Cardiac fibroblast (primary cell): ENCODE results near the gene SLC30A7.
A peak's percentile ranks its signal among the peaks of the same experiment; 100 is the strongest.

Source experiments
- DNase-seq, 2 donors: peaks; one replicate each; pipeline versions ENCODE4 v3.0.0 to v3.0.0-alpha.2; 2010; ENCODE audit warnings: low read depth in 2 of 2
- H3K4me3 ChIP-seq, 2 donors: replicated peaks in 1 of 2; 1 replicate in 1 of 2; 2 replicates in 1 of 2; pipeline ENCODE4 v1.5.1; 2011; ENCODE audit warnings: low read depth in 2 of 2, low read length in 2 of 2, mild to moderate bottlenecking in 2 of 2, moderate library complexity in 1 of 2
- CTCF ChIP-seq: IDR thresholded peaks from one replicate; pipeline ENCODE4 v1.5.1; 2011; ENCODE audit warnings: low read depth, mild to moderate bottlenecking, low read length, inconsistent platforms

SLC30A7 gene

DNA sequence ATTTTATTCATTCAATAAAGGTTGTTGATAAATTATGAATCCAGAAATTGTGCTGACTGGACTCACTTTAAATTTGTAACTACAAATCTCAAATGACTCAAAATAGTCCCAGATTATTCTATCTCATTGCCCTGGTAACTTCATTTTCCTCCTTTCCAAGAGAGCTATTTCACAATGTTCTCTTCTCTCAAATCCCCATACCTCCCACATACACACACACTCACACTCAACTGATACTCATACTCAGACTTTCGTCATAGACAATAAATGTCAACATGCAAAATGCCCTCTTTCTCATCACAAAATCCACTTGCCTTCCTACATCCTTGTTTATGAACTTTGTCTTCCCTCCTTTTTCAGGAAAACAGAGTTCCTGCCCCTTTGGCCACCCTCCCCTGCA lies 34.5 kb upstream of the SLC30A7 start:
- H3K4me3 ChIP-seq, result no peak overlapping the region
- TF ChIP-seq CTCF, result no peak
- peak; percentile 81 to 84 for DNase-seq

- TF ChIP-seq CTCF, result no peak
- peak; percentile 59 to 71 for DNase-seq
Measured at GRCh38 chr1:100862591-100862990, 33.3 kb upstream of the SLC30A7 start.

GRCh38 chr1:100866041-100866900 lies 29.6 kb upstream of the SLC30A7 start:
- TF ChIP-seq CTCF, result peak; percentile 49
- DNase-seq, result peak; percentile 80 to 81
- no peak overlapping the region for H3K4me3 ChIP-seq

More at GRCh38 chr1:100862591-100862990, 33.3 kb upstream of the SLC30A7 start:
- H3K4me3 ChIP-seq, result no peak overlapping the region

GRCh38 chr1:100866901-100867206 lies 29.0 kb upstream of the SLC30A7 start:
- no peak overlapping the region for H3K4me3 ChIP-seq
- TF ChIP-seq CTCF, result no peak
- DNase-seq, result no peak

DNA sequence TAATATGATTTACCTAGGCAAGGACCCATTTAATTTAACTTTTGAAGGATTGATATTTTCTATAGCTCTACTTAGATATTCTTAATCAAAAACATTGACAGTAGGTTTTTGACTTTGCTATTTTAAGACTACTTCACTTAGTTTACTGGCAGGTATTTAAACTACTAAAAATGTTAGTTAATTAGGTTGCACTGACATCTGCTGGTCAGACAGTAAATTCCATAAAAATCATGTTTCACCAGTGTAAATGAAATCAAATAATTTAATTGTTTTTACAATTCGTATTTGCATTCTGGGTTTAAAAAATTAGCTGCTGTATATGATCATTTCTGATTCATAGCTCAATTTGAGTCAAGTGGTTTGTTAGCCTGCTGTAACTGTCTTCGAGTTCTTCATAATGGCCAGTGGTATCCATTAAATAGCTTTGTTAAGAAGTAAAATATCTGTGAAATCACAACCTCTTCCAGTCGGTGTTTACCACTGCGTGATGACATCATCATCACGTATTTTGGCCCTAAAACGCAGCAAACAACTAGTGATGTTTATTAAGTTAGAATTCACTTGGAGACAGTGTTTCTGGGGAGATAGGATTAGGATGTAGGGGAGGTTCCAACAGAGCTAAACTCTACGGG lies 27.4 kb upstream of the SLC30A7 start:
- DNase-seq, result peak; percentile 74 to 75
- peak; percentile 45 for TF ChIP-seq CTCF
- no peak overlapping the region for H3K4me3 ChIP-seq

- H3K4me3 ChIP-seq, result no peak overlapping the region
- no peak for DNase-seq
- no peak for TF ChIP-seq CTCF
Measured at GRCh38 chr1:100869996-100870395, 25.9 kb upstream of the SLC30A7 start.
